VCaP (cell line): Measurements from ENCODE around the gene MYCBP2.
"Not testable (repeated sequence)": the region's sequence is repeated elsewhere in the genome, so short reads cannot be mapped to it uniquely, and the experiment has no call there.

Source experiments
- H3K27ac ChIP-seq: fragments of 450-650 bp; 2 replicates; pipeline ENCODE4 v1.5.1; 2017
- TF ChIP-seq, protein P1 (sequence below): fragments of 450-650 bp; conservative IDR thresholded peaks from 2 replicates; pipeline ENCODE4 v1.5.1; 2017; ENCODE audit warnings: mild to moderate bottlenecking, moderate library complexity

The MYCBP2 gene

DNA sequence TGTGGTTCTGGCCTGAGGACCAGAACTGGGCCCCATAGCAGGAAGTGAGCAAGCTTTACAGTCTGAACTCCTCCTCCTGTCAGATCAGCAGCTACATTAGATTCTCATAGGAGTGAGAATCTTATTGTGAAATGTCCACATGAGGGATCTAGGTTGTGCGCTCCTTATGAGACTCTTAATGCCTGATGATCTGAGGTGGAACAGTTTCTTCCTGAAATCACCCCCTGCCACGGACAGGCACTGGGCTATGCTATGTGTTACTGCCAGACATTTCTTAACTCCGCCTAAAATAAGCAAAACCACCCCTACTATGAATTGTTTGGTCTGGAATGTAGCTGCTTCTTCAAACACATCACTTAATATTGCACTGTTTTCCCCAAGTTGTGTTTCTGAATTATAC, 304.6 kb downstream of the MYCBP2 start:
- TF ChIP-seq, protein P1, sequence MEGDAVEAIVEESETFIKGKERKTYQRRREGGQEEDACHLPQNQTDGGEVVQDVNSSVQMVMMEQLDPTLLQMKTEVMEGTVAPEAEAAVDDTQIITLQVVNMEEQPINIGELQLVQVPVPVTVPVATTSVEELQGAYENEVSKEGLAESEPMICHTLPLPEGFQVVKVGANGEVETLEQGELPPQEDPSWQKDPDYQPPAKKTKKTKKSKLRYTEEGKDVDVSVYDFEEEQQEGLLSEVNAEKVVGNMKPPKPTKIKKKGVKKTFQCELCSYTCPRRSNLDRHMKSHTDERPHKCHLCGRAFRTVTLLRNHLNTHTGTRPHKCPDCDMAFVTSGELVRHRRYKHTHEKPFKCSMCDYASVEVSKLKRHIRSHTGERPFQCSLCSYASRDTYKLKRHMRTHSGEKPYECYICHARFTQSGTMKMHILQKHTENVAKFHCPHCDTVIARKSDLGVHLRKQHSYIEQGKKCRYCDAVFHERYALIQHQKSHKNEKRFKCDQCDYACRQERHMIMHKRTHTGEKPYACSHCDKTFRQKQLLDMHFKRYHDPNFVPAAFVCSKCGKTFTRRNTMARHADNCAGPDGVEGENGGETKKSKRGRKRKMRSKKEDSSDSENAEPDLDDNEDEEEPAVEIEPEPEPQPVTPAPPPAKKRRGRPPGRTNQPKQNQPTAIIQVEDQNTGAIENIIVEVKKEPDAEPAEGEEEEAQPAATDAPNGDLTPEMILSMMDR, result no peak
- H3K27ac ChIP-seq, result no peak overlapping the region

DNA sequence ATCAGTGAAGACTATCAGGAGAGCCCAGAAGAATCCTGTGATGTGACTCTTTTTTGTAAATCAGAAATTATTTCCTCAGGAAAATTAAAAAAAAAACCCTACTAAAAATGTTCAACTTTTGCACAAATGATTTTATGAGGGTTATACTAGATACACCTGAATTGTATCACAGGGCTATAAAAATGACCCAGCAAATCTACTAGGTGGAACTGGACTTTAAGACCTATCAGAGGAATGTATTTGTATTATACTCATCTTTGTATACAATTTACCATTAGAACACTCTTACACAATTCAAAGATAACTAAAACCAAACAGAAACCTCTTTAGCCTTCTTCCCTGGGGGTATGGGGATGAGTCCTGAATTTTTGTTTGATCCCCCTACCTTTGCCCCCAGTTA, 307.1 kb downstream of the MYCBP2 start:
- TF ChIP-seq, protein P1, result no peak
- H3K27ac ChIP-seq, result no peak overlapping the region

- H3K27ac ChIP-seq, result no peak overlapping the region
- TF ChIP-seq, protein P1, result no peak; the same call in 1 of the 2 replicates
Measured at GRCh38 chr13:77016888-77017623, 309.8 kb downstream of the MYCBP2 start.

DNA sequence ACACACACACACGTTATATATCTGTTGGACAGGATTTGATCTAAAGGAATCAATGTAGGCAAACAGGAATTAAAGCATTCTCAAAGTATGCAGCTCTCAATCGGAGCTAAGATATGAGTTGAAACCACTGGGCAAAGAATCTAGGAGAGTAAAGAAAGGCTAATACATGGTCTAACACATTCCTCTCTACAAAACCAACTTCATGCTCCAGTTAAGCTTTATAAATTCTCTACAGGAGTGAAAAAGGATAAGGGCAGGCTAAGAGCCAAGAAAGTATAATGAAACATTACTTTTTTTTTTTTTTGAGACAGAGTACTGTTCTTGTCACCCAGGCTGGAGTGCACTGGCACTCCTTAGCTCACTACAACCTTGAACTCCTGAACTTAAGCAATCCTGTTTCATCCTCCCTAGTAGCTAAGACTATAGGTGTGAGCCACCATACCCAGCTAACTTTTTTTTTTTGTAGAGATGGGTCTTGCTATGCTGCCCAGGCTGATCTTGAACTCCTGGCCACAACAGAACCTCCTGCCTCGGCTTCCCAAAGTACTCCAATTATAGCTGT, 310.6 kb downstream of the MYCBP2 start:
- no peak overlapping the region for H3K27ac ChIP-seq
- TF ChIP-seq, protein P1, result no peak

GRCh38 chr13:77014906-77015685, 311.8 kb downstream of the MYCBP2 start:
- no peak overlapping the region for H3K27ac ChIP-seq
- TF ChIP-seq, protein P1, result no peak

GRCh38 chr13:77013853-77014542, 312.9 kb downstream of the MYCBP2 start:
- H3K27ac ChIP-seq, result peak overlapping the region; percentile 10; the same call in 1 of the 2 replicates
- TF ChIP-seq, protein P1, result no peak

DNA sequence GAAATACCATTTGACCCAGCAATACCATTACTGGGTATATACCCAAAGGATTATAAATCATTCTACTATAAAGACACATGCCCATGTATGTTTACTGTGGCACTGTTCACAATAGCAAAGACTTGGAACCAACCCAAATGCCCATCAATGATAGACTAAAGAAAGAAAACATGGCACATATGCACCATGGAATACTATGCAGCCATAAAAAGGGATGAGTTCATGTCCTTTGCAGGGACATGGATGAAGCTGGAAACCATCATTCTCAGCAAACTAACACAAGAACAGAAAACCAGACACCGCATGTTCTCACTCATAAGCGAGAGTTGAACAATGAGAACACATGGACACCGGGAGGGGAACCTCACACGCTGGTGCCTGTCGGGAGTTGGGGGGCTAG, 317.2 kb downstream of the MYCBP2 start:
- not testable (repeated sequence) for H3K27ac ChIP-seq
